GM19240 (cell line): ENCODE data around the gene CASP12.

ENCODE experiments used
- DNase-seq: peaks from one replicate; pipeline ENCODE4 v3.0.0; 2011; ENCODE audit warnings: low spot score; ENCODE audit not compliant: insufficient read length

Gene CASP12

DNA sequence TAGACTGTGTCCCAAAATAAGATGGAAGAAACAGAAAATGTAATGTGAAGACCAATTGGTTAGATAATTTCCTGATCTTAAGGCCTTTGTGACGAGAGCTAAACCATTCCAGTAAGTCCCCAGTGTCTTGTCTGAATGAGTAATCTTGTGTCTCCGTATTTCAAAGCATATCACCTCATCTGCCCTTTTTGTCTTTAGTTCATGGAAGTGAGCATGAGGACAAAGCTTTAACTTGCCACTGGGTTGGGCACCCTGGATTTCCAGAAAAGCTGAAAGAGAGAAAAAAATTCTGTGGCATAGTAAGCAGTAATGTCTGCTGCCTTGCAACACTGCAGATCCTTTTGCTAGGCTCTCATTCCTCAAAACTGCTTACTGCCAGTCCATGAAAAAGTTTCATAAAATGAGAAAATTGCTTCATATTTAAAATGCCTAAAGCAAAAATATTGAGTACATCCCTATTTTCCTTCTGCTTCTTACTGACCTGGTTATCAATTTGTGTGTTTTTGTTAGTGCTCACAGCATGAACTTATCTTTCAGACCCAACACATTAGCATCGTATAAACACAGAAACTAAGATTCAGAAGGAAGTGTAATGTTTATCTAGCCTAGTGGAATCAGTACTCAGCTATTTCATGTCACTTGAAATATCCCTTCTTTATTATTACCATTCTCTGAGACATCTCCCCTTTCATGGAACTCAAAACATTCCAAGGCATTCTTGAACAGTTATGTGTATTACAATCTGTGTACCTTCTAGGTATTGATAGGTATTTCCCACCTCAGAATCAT, 5.3 kb downstream of the CASP12 start:
- no peak for DNase-seq

DNA sequence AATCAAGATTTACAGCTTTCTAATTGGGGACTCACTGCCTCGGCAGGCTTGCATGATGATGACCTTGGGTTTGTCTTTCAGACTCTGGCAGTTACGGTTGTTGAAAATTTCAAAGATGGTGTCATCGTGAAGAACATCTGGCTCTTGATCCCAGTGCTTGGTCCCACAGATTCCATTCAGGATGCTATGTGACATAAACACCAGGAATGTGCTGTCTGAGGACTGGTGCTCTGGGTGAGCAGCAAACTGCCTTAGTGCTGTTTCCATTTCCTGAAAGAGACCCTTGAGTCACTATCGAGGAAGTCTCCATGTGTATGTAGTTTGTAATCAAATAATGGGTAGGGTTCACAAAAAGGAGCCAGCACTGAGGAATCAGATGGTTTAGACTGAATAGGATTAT, 7.1 kb downstream of the CASP12 start:
- DNase-seq = no peak

DNA sequence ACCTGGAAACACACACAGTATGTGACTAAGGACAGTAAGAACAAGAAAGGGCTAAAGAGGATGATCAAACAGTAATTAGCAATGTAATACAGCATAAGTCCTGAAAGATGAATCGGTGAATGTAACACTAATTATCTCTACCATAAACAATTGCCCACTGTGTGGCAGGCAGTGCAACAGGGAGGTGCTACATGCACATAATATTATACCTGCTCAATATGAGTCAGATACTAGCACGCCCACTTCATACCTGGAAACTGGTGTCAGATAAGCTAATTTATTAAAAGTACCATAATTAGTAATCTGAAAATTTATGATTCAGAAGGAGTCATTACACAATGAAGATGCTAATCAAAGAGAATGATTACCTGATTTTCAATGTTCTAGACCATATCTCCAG, 14.9 kb downstream of the CASP12 start:
- no peak for DNase-seq

DNA sequence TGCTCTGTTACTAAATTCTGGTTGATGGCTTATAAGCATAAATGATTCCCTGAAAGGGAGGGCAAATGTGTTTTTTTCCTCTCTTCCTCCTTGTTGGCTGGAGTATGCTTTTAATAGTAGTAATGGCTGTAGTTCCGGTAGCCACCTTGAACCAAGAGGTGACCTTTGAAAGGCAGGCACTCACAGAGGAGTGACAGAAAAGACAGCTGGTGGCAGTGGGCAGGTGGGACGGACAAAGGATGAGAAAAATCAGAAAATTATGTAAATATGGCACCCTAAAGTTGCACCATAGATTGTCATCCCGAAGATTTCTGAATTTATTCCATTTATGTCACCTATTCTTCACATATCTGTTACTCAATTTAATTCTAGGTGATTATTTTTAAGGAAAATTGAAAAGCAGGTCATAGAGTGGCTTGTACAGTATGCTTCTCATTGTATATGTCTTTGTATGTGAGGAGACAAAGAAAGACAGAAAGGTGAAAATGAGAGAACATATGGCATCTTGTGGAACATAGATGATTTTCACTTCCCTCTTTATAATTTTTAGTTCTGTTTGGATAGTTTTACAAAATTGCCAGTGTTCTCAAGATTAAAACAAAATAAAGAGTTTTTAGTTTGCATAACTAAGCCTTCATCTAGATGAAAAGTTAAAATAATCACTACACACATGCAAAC, 17.0 kb downstream of the CASP12 start:
- no peak for DNase-seq

DNA sequence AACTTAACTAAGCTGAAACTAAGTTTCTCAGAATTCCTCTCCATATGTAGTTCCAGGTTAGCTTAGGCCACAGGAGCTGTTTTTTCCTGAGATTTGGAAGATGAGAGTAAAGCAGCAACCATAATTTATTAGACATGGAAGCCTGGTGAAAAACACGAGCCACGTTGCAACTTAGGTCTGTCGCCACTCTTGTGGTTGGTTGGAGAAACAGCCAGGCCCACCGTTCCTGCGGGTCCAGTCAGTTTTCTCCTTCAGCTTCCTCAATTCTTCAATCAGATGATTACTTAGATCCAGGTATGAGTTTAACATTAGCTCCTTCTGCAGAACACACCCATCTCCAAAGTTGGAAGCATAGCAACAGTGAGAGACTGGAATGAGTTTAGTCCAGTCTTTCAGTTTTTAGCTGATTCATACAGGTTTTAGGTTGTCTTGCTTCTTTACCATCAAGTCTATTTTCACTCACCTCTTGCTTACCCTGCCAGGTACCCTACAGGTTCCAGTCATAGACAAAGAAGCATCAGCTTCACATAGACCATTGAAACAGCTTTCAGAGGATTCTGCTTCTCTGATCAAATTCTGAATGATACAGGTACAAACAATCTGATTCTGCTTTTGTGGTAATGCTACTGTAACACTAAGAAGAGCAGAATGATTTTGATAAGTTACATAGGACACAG, 18.6 kb downstream of the CASP12 start:
- no peak for DNase-seq

DNA sequence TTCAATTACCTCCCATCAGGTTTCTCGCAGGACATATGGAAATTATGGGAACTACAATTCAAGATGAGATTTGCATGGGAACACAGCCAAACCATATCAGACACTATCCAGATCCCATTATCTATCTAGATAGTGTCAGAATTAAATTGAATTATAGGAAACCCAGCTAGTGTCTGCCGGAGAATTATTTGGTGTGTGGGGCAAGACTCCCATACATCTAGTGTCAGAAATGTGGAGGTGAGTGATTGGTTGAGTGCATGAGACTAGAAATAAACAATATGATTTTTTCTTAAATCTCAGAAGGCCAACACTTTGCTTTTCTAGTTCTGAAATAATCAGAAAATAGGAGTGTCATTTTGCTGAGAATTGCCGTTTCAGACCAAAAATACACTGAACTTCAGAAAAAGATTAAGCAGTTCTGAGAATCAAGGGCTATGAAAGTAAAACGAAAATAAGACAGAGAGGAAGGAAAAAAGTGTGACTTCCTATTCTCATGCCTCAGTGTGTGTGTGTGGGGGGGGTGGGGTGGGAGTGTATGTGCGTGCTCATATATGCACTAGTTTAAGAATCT, 21.3 kb downstream of the CASP12 start:
- no peak for DNase-seq

DNA sequence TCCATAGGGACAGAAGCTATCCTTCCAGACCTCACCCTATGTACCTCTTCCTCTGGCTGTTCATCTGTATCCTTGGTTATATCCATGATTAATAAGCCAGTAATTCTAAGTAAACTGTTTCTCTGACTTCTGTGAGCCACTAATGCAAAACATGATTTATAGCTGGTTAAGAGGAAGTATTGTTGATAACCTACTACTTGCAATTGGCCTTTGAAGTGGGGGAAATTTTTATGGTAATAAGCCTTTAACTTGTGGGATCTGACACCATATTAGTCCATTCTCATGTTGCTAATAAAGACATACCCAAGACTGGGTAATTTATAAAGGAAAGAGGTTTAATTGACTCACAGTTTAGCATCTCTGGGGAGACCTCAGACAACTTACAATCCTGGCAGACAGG, 21.9 kb downstream of the CASP12 start:
- DNase-seq = no peak

DNA sequence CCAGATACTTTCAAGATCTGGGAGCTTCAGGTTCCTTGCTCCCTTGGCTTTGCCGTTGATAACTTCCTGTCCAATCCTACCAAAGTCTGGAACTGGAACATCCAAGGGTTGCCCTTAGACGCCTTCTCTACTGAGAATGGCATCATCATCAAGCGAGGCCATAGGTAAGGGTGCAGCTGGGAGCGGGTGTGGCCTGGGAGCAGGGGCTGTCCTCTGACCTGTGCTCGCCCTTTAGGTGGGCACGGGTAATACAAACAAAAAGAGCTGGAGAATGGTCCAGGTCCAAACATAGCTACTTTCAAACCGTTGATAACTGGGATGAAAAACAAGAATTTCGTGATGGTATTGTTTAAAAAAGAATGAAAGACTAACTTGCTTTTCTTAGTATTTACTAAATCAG, 25.0 kb downstream of the CASP12 start:
- DNase-seq = no peak

DNA sequence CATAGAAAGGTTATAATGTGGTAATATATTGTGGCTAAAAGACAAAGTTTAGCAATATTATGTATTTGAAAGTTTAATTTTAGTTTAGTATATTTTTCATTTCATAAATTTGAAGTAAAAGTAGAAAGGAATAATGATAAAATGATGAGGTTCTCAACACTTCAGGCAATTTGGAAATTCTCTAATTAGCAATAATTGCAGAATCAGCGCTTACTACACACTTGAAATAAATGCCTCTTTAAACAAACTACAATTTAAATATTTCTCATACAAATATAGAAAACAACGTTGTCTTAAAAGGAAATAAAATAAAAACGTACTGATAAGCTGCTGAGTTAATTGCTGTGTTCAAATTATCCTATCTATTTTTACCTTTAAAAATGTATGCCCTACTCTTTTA, 25.9 kb downstream of the CASP12 start:
- no peak for DNase-seq

DNA sequence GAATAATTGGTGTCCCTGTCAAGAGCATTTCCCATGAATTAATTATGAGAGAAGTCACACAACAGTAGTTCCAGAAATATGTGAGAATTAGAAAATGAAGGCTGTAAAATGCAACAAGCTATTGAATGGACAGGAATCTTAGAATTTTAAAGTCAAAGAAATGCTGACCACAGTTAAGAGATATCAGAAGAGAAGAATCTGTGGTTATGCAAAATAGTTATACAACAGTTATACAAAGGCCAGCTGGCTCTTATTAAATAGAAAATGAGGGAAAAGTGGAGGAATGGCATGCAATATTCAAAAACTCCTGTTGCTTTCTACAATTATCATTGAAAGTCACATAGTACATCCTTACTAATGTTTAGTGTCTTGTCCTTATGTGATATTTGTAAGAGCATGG, 27.4 kb downstream of the CASP12 start:
- DNase-seq = no peak

DNA sequence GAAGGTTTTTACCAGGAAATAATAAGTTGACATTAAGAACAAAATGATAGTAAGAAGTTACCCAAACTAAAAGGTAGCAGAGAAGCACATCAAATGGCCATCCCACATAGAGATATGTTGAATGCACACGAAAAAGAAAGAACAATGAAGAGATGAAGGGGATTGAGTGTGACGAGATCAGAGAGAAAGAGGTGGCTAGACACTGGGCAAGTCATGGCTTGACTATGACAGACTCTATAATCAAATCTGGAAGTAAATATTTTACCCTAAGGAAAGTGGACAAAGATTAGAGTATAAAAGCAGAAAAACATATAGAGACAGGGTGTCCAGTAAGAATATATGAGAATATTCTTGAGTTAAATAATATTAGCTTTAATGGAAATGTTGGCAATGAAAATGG, 31.4 kb downstream of the CASP12 start:
- DNase-seq = no peak

DNA sequence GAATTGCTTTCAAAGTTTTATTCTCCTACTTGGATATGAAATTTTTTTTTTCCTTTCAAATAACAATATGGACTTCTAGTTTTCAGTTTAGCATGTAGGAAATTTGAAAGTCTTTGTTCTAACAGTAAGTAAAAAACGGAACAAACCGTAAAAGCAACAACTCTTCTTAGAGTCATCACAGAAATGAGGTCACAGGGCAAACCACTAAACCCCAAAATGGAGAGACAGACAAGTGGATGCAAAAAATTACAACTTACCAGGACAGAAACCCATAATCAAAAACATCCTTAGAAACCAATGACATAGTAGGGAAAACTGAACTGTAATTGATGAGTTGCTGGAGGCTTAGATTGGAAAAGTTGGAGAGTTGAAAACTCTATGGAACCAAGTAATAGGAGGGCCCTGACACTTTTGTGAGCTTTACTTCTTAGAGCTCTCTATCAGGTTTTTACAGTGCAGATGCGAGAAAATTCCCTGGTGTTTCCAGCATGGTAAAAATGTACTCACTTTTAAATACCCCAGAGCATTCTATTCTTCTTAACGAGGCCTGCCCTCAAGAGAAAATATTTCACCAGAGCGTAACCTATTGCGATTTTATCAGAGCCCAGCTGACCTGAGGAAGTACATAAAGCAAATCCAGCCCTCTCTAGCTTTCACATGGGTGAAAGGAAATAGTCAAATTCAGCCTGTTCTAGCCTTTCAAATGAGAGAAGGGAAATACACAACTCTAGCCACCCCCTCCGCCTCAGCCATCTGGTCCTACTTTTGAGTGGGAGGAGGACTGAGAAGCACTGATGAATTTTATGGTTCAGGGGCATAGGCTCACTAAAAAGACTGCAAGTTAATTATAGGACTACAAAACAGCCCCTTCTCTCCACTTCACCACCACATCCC, 39.1 kb downstream of the CASP12 start:
- no peak for DNase-seq

DNA sequence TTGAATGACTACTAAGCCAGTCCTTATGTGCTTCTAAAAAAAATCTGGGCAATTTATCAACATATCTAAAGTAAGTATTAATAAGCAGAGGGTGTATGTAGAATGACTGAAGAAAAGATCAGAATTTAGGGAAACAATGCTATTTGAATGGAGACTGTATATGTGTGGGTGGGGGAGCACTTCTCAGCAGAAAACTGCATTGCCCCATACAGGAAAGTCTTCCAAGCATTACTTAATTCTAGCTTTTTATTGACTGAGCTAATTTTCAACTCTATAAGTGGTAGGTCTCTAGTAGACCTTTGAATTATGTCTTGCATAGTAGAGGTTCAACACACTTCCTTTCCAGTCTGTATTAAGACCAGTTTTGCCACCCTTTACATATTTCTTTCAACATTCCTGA, 41.7 kb downstream of the CASP12 start:
- DNase-seq = no peak

DNA sequence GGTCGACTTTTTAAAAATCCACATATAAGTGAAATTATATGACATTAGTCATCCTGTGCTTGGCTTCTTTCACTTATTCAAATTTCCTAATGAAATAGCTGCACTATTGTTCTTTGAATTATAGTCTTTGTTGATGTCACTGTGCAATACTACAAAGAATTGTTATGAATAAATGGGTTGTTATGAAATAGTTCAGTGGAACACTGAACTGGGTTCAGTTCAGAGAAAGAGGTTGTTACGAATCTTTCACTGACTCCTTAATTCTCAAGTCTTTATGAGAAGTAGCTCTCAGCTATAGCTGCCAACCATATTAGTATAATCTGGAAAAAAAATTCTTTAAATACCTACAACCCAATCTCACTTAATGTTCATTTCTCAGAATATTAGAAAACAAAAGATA, 42.3 kb downstream of the CASP12 start:
- DNase-seq = no peak

DNA sequence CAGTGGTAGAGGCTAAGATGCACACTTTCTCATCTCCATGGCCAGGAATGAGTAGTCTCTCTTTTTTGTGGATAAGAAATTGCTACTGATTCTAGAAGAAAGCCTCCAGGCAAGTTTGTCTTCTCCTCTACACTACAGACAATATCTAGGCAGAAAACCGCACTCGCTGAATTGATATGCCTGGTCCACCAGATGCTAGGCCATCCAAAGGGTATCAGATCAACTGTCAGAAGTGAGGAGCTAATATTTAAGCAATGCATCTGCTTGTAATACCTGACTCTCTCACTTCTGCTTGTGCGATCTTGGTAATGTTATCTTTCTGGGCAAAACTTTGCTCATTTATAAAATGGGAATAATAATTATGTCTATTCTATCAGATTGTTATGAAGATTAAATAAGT, 45.0 kb downstream of the CASP12 start:
- no peak for DNase-seq

DNA sequence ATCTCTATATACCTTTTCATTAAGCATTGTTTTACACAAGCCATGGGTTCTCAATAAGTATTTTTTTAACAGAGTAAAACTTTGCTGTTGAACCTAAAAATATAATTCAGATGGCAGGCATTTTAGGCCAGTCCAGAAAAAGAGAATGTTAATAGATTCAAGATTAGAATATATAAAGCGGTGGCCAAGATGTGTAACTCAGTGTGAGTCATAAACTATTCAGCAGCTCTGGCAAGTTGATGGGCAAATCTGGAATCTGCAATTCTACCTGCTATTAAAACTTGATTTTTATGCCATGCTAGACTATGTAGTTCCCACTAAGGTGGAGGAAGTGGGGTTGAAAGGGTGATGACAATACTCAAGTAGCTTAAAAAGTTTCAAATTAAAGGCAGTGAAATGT, 45.4 kb downstream of the CASP12 start:
- DNase-seq = no peak

DNA sequence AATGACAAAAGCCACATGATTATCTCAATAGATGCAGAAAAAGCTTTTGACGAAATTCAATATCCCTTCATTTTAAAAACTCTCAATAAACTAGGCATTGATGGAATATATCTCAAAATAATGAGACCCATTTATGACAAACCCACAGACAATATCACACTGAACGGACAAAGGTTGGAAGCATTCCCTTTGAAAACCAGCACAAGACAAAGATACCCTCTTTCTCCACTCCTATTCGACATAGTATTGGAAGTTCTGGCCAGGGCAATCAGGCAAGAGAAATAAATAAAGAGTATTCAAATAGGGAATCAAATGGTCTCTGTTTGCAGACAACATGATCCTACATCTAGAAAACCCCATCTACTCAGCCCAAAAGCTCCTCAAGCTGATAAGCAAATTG, 52.0 kb downstream of the CASP12 start:
- no peak for DNase-seq

DNA sequence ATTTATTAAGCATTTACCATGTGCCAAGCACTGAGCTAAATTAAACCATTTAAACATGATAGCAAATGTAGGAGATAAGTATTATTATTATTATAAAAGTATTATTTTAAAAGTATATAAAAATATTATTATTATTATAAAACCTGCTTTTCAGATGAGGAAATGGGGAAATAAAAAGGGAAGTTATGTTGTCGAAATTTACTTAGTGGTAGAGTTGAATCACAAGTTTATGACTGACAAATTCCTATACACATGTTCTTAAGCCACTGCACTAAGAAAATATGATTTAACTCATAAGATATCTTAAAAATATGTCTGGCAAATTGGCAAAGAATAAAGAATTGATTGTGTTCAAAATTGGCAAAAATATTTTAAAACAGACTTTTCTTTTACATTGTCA, 53.8 kb downstream of the CASP12 start:
- DNase-seq = no peak

DNA sequence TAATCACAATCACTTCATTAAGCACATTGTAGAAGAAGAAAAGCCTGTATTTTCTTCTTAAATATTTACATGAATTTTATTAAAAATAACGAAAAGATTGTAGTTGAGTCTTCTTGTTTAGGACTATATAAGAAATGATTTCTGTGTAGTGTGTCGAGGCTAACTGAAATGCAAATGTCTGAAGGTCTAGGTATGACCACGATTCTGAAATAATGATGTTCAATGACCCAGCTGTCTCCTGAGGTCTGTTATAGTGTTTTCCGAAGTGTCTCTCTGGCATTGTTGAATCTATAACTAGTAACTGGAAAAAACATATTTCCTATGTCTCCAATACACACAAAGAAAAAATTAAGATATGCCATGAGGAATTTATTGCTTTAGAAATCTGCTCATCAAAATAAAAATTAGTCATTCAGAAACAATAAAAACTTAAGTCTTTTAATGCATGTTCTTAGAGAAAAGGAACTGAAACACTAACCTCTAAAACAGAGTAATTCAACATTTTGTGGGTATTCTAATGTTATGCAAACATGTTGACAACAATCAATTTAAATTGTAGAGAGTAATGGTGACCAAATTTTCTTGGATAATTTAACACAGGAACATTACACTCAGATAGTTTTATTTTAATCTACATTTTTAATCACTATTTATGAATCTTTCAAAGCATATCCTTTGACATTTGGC, 55.0 kb downstream of the CASP12 start:
- DNase-seq = no peak

DNA sequence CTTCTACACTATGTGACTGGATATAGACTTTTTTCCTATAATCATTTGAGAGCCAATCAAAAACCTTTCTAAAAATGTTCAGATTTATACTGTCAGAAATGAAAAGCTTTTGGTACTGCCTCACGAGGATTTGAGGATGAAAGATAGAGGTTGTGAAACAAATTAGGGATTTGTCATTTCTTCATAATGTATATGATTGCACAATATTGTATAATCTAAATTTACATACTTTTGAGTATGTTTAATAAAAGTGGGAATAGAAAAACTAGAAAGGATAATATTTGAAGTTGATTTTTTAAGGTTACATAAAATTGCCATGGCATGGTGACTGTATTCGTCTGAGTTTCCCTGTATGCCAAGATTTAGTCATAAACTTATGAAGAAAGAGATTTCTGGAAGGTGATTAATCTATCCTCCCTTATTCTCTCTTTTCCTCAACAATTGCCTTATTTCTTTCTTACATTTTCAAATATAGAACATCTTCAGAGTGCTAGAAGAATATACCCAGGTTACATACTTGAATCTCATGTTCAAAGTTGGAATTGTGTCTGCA, 56.2 kb downstream of the CASP12 start:
- no peak for DNase-seq
